CD14-positive monocyte (primary cell): ENCODE data around the gene ILDR2. TPM values are rescaled to one million over a fixed set of nuclear protein-coding genes. Genes with fewer than 3 reads are reported as not detected.

ENCODE experiments used
- DNase-seq, 3 donors: peaks; one replicate each; pipeline ENCODE4 v3.0.0-alpha.2; 2011 to 2022
- H2AFZ ChIP-seq: 2 replicates; pipeline ENCODE4 v1.6.0; 2012; ENCODE audit warnings: mild to moderate bottlenecking, low read depth, low read length, inconsistent platforms; ENCODE audit not compliant: insufficient read depth, poor library complexity, severe bottlenecking
- H3K27ac ChIP-seq, 2 donors: 1 replicate in 1 of 2; 2 replicates in 1 of 2; pipeline ENCODE4 v1.5.1; 2012 to 2013; ENCODE audit warnings: low read length in 2 of 2, control low read depth in 1 of 2, inconsistent platforms in 1 of 2, low read depth in 1 of 2, mild to moderate bottlenecking in 1 of 2
- H3K27me3 ChIP-seq, 2 donors: one replicate each; pipeline versions ENCODE4 v1.6.0 to v1.6.1; 2011 to 2013; ENCODE audit warnings: low read length in 2 of 2; ENCODE audit not compliant: control insufficient read depth in 2 of 2, insufficient read depth in 2 of 2
- H3K36me3 ChIP-seq, 2 donors: replicated peaks in 1 of 2; 1 replicate in 1 of 2; 2 replicates in 1 of 2; pipeline versions ENCODE4 v1.5.1 to v1.6.1; 2012 to 2013; ENCODE audit warnings: low read length in 2 of 2, control low read depth in 1 of 2, inconsistent platforms in 1 of 2, mild to moderate bottlenecking in 1 of 2; ENCODE audit not compliant: insufficient read depth in 2 of 2, control insufficient read depth in 1 of 2
- H3K4me1 ChIP-seq, 2 donors: 1 replicate in 1 of 2; 2 replicates in 1 of 2; pipeline versions ENCODE4 v1.5.1 to v1.6.1; 2012 to 2013; ENCODE audit warnings: low read length in 2 of 2, control low read depth in 1 of 2, inconsistent platforms in 1 of 2, mild to moderate bottlenecking in 1 of 2, moderate library complexity in 1 of 2; ENCODE audit not compliant: insufficient read depth in 2 of 2, control insufficient read depth in 1 of 2
- H3K4me2 ChIP-seq: replicated peaks from 2 replicates; pipeline ENCODE3; 2012; ENCODE audit warnings: low read length, moderate library complexity, mild to moderate bottlenecking; ENCODE audit not compliant: poor library complexity, severe bottlenecking; ENCODE audit errors: extremely low read depth
- H3K4me3 ChIP-seq, 3 experiments: fragments of 200-600 bp in 1 of 3; sonication (generic) in 1 of 3; replicated peaks in 1 of 3; 1 replicate in 2 of 3; 2 replicates in 1 of 3; pipeline ENCODE4 v1.5.1; 2011 to 2013; ENCODE audit warnings: low read length in 3 of 3, mild to moderate bottlenecking in 3 of 3, control low read depth in 2 of 3, low read depth in 2 of 3, inconsistent platforms in 1 of 3, moderate library complexity in 1 of 3
- H3K79me2 ChIP-seq: 2 replicates; pipeline ENCODE4 v1.6.0; 2012; ENCODE audit warnings: mild to moderate bottlenecking, control low read depth, inconsistent platforms, low read length, moderate library complexity; ENCODE audit not compliant: insufficient read depth
- H3K9ac ChIP-seq: 2 replicates; pipeline ENCODE4 v1.6.0; 2017; ENCODE audit warnings: low read length, mild to moderate bottlenecking; ENCODE audit not compliant: insufficient read depth, poor library complexity, severe bottlenecking
- H3K9me3 ChIP-seq, 2 donors: replicated peaks in 1 of 2; 1 replicate in 1 of 2; 2 replicates in 1 of 2; pipeline versions ENCODE4 v1.5.1 to v1.6.1; 2012 to 2013; ENCODE audit warnings: low read length in 2 of 2, control low read depth in 1 of 2; ENCODE audit not compliant: control insufficient read depth in 1 of 2, insufficient read depth in 1 of 2
- H4K20me1 ChIP-seq: 2 replicates; pipeline ENCODE4 v1.6.0; 2012; ENCODE audit warnings: mild to moderate bottlenecking, low read length, control low read depth, moderate library complexity; ENCODE audit not compliant: insufficient read depth
- H3K27ac Mint-ChIP-seq, 7 donors: one replicate each; pipeline ENCODE4 v1.8.0; 2020; ENCODE audit warnings: mild to moderate bottlenecking in 7 of 7, mixed read lengths in 7 of 7, moderate library complexity in 6 of 7, inconsistent platforms in 2 of 7
- H3K27me3 Mint-ChIP-seq, 3 donors: one replicate each; pipeline ENCODE4 v1.8.0; 2021 to 2022; ENCODE audit warnings: low read depth in 3 of 3, mild to moderate bottlenecking in 3 of 3, mixed read lengths in 3 of 3, moderate library complexity in 3 of 3, inconsistent platforms in 1 of 3
- H3K36me3 Mint-ChIP-seq, 2 donors: one replicate each; pipeline ENCODE4 v1.8.0; 2020; ENCODE audit warnings: mixed read lengths in 2 of 2, inconsistent platforms in 1 of 2, mild to moderate bottlenecking in 1 of 2
- H3K4me1 Mint-ChIP-seq: one replicate; pipeline ENCODE4 v1.8.0; 2020; ENCODE audit warnings: mild to moderate bottlenecking, mixed read lengths
- H3K4me3 Mint-ChIP-seq, 2 donors: one replicate each; pipeline ENCODE4 v1.8.0; 2020; ENCODE audit warnings: mild to moderate bottlenecking in 2 of 2, mixed read lengths in 2 of 2, moderate library complexity in 1 of 2
- H3K9me3 Mint-ChIP-seq, 7 donors: one replicate each; pipeline ENCODE4 v1.8.0; 2020 to 2022; ENCODE audit warnings: mixed read lengths in 7 of 7, mild to moderate bottlenecking in 6 of 7, moderate library complexity in 6 of 7, inconsistent platforms in 2 of 7
- WGBS: methylation state at CpG from one replicate; pipeline ENCODE4 v1.1.5; 2013; ENCODE audit warnings: missing lambda C conversion rate; ENCODE audit not compliant: insufficient coverage; 5-methylcytosine and 5-hydroxymethylcytosine counted together
- intact Hi-C, 2 donors: fragments of 100-400 bp; cut with micrococcal nuclease; formaldehyde crosslinking; loops; one replicate each; pipeline versions ENCODE4 v1.15.0 to v1.15.1; 2023
- polyA plus RNA-seq, 3 donors: library from polyadenylated mRNA; depleted of rRNA in 1 of 3; unstranded in 2 of 3; stranded (reverse) in 1 of 3; fragments of 300-500 nt in 2 of 3; fragments of >200 nt in 1 of 3; fragmentation: Illumina TruSeq in 2 of 3; gene quantifications; 1 replicate in 2 of 3; 2 replicates in 1 of 3; pipeline ENCODE4 v1.2.3, GENCODE V29; 2012 to 2021
- TF ChIP-seq, protein P1 (sequence below): fragments of 200-600 bp; IDR thresholded peaks from one replicate; pipeline ENCODE4 v1.8.0; 2022; ENCODE audit warnings: antibody characterized with exemption, mild to moderate bottlenecking

ILDR2 gene
- polyA plus RNA-seq, 3 donors = not detected

DNA sequence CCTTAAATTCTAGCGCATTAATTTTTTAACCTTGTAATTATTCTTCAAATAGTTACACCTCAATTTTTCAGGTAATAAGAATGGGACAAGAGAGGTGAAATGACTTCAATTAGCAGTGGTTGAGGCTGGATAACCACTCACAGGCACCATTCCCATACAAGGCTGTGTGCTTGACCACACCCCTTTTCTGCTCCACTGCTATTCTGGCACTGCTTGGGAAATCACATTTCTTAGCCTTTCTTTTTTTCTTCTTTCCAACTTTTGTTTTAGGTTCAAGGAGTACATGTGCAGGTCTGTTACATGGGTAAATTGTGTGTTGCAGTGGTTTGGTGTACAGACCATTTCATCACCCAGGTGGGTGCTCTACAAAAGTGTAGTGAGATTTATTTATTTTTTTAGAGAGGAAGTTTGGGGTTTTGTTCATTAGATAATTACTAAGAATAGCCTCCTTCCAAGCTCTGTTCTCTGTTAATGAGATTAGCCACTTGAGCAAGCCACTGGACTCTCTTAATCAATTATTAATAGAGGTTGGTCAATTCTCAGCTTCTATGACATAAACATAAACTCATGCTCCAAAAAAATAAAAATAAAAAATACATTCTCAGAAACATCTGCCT, 14.4 kb downstream of the ILDR2 start:
- intact Hi-C loops = no loop called here
- TF ChIP-seq, protein P1, sequence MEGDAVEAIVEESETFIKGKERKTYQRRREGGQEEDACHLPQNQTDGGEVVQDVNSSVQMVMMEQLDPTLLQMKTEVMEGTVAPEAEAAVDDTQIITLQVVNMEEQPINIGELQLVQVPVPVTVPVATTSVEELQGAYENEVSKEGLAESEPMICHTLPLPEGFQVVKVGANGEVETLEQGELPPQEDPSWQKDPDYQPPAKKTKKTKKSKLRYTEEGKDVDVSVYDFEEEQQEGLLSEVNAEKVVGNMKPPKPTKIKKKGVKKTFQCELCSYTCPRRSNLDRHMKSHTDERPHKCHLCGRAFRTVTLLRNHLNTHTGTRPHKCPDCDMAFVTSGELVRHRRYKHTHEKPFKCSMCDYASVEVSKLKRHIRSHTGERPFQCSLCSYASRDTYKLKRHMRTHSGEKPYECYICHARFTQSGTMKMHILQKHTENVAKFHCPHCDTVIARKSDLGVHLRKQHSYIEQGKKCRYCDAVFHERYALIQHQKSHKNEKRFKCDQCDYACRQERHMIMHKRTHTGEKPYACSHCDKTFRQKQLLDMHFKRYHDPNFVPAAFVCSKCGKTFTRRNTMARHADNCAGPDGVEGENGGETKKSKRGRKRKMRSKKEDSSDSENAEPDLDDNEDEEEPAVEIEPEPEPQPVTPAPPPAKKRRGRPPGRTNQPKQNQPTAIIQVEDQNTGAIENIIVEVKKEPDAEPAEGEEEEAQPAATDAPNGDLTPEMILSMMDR = no peak
- no peak for DNase-seq
- no peak overlapping the region for H2AFZ ChIP-seq
- WGBS = no CpG with 5 or more reads among the region's 1 CpG
- H3K4me1 ChIP-seq = no peaks in the 10 kb centered on the region
- no peaks in the 10 kb centered on the region for H3K27me3 ChIP-seq
- H3K27ac Mint-ChIP-seq = no peak overlapping the region
- no peak overlapping the region for H3K4me2 ChIP-seq
- no peak overlapping the region for H3K9ac ChIP-seq
- no peak overlapping the region for H3K4me3 ChIP-seq
- no peak overlapping the region for H3K27ac ChIP-seq
- H4K20me1 ChIP-seq = no peaks in the 10 kb centered on the region
- H3K36me3 ChIP-seq = no peaks in the 10 kb centered on the region
- H3K9me3 ChIP-seq = no peaks in the 10 kb centered on the region
- H3K79me2 ChIP-seq = no peaks in the 10 kb centered on the region
- H3K36me3 Mint-ChIP-seq = no peaks in the 10 kb centered on the region
- peaks cover 2% of the 10 kb centered on the region for H3K4me1 Mint-ChIP-seq
- H3K4me3 Mint-ChIP-seq = no peak overlapping the region
- peaks cover 0 to 6% (median 3%) of the 10 kb centered on the region in 3 donors for H3K27me3 Mint-ChIP-seq
- peaks cover 0 to 2% (median 0%) of the 10 kb centered on the region in 7 donors for H3K9me3 Mint-ChIP-seq

GRCh38 chr1:166956872-166957271, 18.5 kb downstream of the ILDR2 start:
- peaks cover 0 to 2% (median 0%) of the 10 kb centered on the region in 7 donors for H3K9me3 Mint-ChIP-seq
- TF ChIP-seq, protein P1 = no peak
- H3K27ac Mint-ChIP-seq = no peak overlapping the region
- H3K79me2 ChIP-seq = no peaks in the 10 kb centered on the region
- H3K4me1 Mint-ChIP-seq = peaks cover 2% of the 10 kb centered on the region
- DNase-seq = no peak
- no peak overlapping the region for H3K4me2 ChIP-seq
- no peaks in the 10 kb centered on the region for H3K27me3 ChIP-seq
- H3K27ac ChIP-seq = no peak overlapping the region
- no peaks in the 10 kb centered on the region for H4K20me1 ChIP-seq
- peaks cover 0 to 6% (median 3%) of the 10 kb centered on the region in 3 donors for H3K27me3 Mint-ChIP-seq
- H3K9me3 ChIP-seq = no peaks in the 10 kb centered on the region
- intact Hi-C loops = no loop called here
- H3K9ac ChIP-seq = no peak overlapping the region
- no peak overlapping the region for H2AFZ ChIP-seq
- H3K36me3 Mint-ChIP-seq = no peaks in the 10 kb centered on the region
- no peak overlapping the region for H3K4me3 ChIP-seq
- H3K4me3 Mint-ChIP-seq = no peak overlapping the region
- WGBS = 100% methylated on average over 2 of the region's 2 CpGs
- H3K4me1 ChIP-seq = no peaks in the 10 kb centered on the region
- no peaks in the 10 kb centered on the region for H3K36me3 ChIP-seq
